H1 (cell line): ENCODE results near the gene MGAT4B.

ENCODE experiments used
- ATF2 ChIP-seq: IDR thresholded peaks from 2 replicates; pipeline ENCODE4 v1.6.1; 2012; ENCODE audit warnings: low read length, inconsistent platforms
- BACH1 ChIP-seq: IDR thresholded peaks from 2 replicates; pipeline ENCODE4 v1.6.1; 2012; ENCODE audit warnings: low read length, improper control_type of control experiment
- CEBPB ChIP-seq: IDR thresholded peaks from 2 replicates; pipeline ENCODE4 v1.6.1; 2012; ENCODE audit warnings: low read depth, low read length
- CTBP2 ChIP-seq: IDR thresholded peaks from 2 replicates; pipeline ENCODE4 v1.7.0; 2011; ENCODE audit warnings: borderline replicate concordance, mild to moderate bottlenecking, moderate library complexity, mixed read lengths, low read length; ENCODE audit not compliant: insufficient read depth, insufficient read length
- CTCF ChIP-seq, 3 experiments: IDR thresholded peaks; 1 replicate in 2 of 3; 2 replicates in 1 of 3; pipeline versions ENCODE4 v1.5.1 to v1.6.1; 2011; ENCODE audit warnings: low read length in 3 of 3, mild to moderate bottlenecking in 3 of 3, inconsistent platforms in 2 of 3, low read depth in 1 of 3, moderate library complexity in 1 of 3; ENCODE audit not compliant: insufficient read depth in 1 of 3; ENCODE audit errors: control extremely low read depth in 1 of 3
- GTF2F1 ChIP-seq: IDR thresholded peaks from 2 replicates; pipeline ENCODE4 v1.6.1; 2012; ENCODE audit warnings: low read depth, low read length, improper control_type of control experiment, borderline replicate concordance
- JUN ChIP-seq: IDR thresholded peaks from 2 replicates; pipeline ENCODE4 v1.6.1; 2011; ENCODE audit warnings: low read depth, mild to moderate bottlenecking, improper control_type of control experiment, low read length
- JUND ChIP-seq: IDR thresholded peaks from 2 replicates; pipeline ENCODE4 v1.6.1; 2011; ENCODE audit warnings: mild to moderate bottlenecking, improper control_type of control experiment, low read length
- KDM1A ChIP-seq: fragments of 200-600, 300-600 bp; sonication (generic); IDR thresholded peaks from 2 replicates; pipeline ENCODE4 v1.7.1; 2016; ENCODE audit warnings: mild to moderate bottlenecking, low read length, borderline replicate concordance
- MAX ChIP-seq: IDR thresholded peaks from 2 replicates; pipeline ENCODE4 v1.6.1; 2012; ENCODE audit warnings: inconsistent platforms
- POLR2A ChIP-seq, 2 experiments: IDR thresholded peaks; 1 replicate in 1 of 2; 2 replicates in 1 of 2; pipeline ENCODE4 v1.6.1; 2011; ENCODE audit warnings: low read depth in 2 of 2, low read length in 2 of 2, mild to moderate bottlenecking in 2 of 2; ENCODE audit errors: control extremely low read depth in 1 of 2
- RAD21 ChIP-seq, 2 experiments: IDR thresholded peaks in 1 of 2; conservative IDR thresholded peaks in 1 of 2; 2 replicates each; pipeline ENCODE4 v1.6.1; 2011; ENCODE audit warnings: low read depth in 2 of 2, low read length in 2 of 2, improper control_type of control experiment in 1 of 2, inconsistent platforms in 1 of 2, mild to moderate bottlenecking in 1 of 2, moderate library complexity in 1 of 2
- SIRT6 ChIP-seq: IDR thresholded peaks from one replicate; pipeline ENCODE4 v1.7.1; 2012; ENCODE audit warnings: low read length, inconsistent platforms
- SRF ChIP-seq: IDR thresholded peaks from 2 replicates; pipeline ENCODE4 v1.6.1; 2011; ENCODE audit warnings: mild to moderate bottlenecking, low read depth, low read length, moderate library complexity

GRCh38 chr5:179816401-179816795 is 9.7 kb upstream of the MGAT4B start:
- no peak for TF ChIP-seq SRF
- no peak for TF ChIP-seq JUND
- no peak for TF ChIP-seq CTCF (IDR thresholded peaks at IDR 0.05; ENCODE audit: control extremely low read depth in 1 of 3, insufficient read depth in 1 of 3, low read depth in 1 of 3, low read length in 3 of 3)
- TF ChIP-seq POLR2A (IDR thresholded peaks at IDR 0.05; ENCODE audit: control extremely low read depth in 1 of 2, low read depth in 2 of 2, low read length in 2 of 2): no peak
- no peak for TF ChIP-seq GTF2F1
- no peak for TF ChIP-seq CEBPB
- no peak for TF ChIP-seq JUN
- no peak for TF ChIP-seq BACH1
- TF ChIP-seq KDM1A: no peak
- TF ChIP-seq SIRT6: no peak
- TF ChIP-seq RAD21 (IDR thresholded peaks at IDR 0.05 in 1 of 2, conservative IDR thresholded peaks at IDR 0.05 in 1 of 2; ENCODE audit: low read depth in 2 of 2, low read length in 2 of 2): no peak
- no peak for TF ChIP-seq CTBP2
- TF ChIP-seq ATF2: no peak
- TF ChIP-seq MAX: no peak
